GM18858 (cell line): Measurements from ENCODE around the gene ASH1L.
"Not testable (repeated sequence)": the region's sequence is repeated elsewhere in the genome, so short reads cannot be mapped to it uniquely, and the experiment has no call there.

Source experiments
- ATAC-seq: cut with Tn5 transposase; IDR thresholded peaks from one replicate; pipeline ENCODE4 v1.9.1; 2021; ENCODE audit not compliant: unreplicated experiment

The ASH1L gene

GRCh38 chr1:155563377-155564022 is 897 bp upstream of the ASH1L start:
- ATAC-seq, result peak; percentile 8

DNA sequence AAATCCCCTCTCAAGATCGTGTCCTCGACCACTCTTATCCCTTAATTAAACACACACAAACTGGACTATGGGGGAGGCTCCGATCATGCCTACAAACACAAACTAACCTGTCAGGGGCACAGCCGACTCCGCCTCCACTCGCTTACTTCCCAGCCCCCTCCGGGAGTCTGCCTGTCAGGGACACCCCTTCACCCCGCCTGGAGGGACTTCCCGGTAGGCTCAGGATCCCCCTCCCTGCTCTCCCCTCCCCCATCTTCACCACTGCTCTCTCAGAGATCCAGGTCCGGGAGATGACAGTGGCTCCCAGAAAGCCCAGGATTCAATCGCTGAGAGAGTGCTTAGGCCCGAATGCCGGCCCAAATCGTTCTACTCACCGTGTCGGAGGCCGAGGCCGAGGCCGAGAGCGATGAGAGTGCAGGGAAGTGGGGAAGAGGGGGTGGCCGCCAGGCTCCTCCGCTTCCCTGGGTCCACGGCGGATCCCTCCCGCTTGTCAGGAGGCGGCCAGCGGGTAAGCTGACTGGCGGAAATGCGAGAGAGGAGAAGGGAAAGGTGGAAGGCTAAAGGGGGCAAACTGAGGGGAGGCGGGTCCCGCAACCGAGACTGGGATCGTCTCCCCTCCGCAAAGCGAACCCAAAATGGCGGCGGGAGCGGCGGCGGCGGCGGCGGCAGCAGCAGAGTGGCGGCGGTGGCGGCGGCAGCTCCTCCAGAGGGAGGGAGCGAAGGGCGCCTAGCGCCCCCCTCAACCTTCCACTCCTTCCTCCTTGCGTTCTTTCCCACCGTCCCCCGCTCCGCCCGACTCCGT is 623 bp downstream of the ASH1L start:
- not testable (repeated sequence) for ATAC-seq

- ATAC-seq, result no peak
Observed at GRCh38 chr1:155555915-155556314, 6.7 kb downstream of the ASH1L start.

DNA sequence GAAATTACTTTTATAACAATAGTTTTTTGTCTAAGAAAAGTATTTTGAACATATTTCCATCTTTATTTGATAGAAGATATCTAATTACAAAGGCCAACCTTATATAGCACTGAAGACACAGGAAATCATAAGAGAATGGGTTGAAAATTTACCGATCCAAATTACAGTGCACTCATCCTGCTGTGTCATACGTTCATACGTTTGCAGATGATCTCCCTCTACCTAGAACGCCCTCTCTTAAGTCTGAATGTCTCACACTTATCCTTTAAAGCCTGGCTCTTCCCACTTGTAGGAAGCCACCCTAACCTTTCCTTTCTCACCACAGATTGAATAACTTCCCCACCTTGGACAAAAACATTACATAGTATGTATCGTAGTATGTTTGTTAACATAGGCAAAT is 9.3 kb downstream of the ASH1L start:
- ATAC-seq, result no peak

DNA sequence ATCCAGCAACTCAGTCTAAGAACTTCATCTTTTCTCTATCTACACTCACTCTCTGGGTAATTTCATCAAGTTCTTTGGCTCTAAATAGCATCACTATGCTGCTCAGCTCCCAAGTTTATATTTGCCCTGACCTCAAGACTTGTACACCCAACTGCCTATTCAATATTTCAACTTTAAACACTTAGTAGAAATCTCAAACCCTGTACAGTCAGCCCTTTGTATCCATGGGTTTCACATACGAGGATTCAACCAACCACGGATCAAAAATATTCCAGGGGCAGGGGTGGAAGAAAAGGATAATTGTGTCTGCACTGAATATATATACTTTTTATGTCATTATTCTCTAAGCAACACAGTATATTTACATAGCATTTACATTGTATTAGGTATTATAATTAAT is 13.9 kb downstream of the ASH1L start:
- ATAC-seq, result no peak

DNA sequence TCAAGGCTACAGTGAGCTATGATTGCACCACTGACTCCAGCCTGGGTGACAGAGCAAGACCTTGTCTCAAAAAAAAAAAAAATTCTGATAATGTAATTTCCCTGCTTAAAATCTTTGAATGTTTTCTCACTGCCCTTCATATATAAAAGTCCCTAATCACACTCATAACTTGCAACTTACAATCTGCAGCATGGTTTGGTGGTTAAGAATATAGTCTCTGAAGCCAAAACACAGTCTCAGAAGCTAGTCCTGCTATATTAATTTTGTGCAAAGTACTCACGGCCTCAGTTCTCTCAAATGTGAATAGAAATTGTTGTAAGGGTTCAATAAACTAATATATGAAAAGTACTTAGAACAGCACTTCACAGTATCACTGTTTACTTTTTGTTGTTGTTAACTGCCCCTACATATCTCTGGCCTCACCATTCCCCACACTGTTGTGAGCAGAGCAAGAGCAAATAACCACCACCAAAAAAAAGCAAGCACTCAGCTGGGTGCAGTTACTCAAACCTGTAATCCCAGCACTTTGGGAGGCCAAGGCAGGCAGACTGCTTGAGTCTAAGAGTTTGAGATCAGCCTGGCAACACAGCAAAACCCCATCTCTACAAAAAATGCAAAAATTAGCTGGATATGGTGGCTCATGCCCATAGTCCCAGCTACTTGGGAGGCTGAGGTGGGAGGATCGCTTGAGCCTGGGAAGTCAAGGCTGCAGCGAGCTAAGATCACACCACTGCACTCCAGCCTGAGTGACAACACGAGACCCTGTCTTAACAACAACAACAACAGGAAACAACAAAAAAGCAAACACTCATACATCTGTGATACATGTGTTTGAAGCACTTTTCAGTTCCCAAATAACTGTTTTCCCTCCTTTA is 22.4 kb downstream of the ASH1L start:
- no peak for ATAC-seq

DNA sequence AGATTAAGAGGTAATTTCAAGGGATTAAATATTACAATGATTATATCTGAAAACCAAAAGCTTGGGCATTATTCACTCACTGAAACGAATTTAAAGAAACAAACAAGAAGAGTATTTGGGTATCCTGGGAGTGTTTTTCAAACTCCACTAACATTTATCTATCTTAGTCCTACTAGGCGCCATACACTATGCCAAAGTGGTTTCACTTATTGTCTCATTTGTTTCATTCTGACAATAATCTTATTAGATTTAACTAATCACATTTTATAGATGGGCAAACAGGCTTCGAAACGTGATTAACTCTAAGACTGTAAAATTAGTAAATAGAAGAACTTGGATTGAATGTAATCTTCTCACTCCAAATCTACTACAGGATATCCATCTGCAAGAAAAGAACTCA is 25.4 kb downstream of the ASH1L start:
- no peak for ATAC-seq

DNA sequence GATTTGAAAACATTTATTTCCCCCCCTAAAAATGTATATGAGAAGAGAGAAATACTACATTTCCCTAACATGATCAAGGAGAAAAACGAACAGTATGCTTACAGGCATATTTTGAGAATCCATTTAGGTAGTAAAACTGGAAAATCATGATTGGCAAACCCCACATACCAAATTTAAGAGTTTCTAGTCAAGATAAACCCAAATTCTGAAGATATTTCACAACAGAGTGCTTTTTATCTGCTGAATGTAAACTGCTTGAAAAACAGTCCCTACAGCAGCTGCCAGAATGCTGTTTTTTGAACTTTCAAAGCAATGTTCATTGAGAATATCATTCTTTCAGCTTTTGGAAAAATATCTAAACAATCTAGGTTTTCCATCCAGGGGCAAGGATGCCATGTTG is 31.0 kb downstream of the ASH1L start:
- no peak for ATAC-seq

- ATAC-seq, result no peak
Observed at GRCh38 chr1:155529929-155530328, 32.7 kb downstream of the ASH1L start.

- ATAC-seq, result no peak
Observed at GRCh38 chr1:155529109-155529508, 33.5 kb downstream of the ASH1L start.

GRCh38 chr1:155527677-155528076 is 34.9 kb downstream of the ASH1L start:
- ATAC-seq, result no peak

DNA sequence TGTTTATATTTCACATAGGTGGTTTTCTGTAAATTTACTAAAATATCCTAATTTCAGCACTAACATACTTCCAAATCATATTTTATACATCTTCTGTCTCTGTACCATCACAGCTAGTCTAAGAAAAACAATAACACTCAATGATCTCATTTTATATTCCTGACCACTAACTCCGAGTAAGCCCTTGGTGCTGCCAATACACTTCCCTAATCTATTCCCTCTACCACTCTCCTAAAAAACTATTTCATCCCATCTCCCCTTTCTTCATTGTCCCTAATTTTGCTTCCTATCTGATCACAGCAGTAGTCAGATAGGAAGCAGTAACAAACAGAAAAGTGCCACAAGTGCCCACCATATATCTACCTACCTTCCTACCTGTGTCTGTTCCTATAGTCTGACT is 36.2 kb downstream of the ASH1L start:
- no peak for ATAC-seq

GRCh38 chr1:155522069-155522468 is 40.5 kb downstream of the ASH1L start:
- ATAC-seq, result no peak

DNA sequence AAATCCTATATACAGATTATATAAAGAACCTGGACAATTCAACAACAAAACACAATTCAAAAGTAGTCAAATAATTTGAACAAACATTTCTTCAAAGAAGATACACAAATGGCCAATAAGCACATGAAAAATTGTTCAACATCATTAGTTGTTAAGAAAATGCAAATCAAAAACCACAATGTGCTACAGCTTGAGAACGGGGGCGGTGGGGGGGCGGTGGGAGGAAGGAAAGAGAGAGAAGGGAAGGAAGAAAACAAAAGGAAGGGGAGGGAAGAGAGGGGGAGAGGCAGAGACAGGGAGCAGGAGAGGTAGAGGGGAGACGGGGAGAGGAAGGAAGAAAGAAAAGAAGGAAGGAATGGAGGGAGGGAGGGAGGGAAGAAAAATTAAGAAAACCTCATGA is 44.1 kb downstream of the ASH1L start:
- no peak for ATAC-seq

DNA sequence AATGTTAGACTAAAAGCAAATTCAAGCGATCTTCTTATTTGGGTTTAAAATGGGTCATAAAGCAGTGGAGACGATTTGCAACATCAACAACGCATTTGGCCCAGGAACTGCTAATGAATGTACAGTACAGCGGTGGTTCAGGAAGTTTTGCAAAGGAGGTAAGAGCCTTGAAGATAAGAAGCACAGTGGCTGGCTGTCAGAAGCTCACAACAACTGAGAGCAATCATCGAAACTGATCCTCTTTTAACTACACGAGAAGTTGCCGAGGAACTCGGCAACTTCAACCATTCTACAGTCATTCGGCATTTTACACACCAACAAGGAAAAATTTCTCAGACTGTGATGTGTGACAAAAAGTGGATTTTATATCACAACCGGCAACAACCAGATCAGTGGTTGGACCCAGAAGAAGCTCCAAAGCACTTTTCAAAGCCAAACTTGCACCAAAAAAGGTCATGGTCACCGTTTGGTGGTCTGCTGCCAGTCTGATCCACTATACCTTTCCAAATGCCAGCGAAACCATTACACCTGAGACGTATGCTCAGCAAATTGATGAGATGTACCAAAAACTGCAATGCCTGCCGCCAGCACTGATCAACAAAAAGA is 47.9 kb downstream of the ASH1L start:
- ATAC-seq, result no peak

- no peak for ATAC-seq
Observed at GRCh38 chr1:155513300-155513916, 49.2 kb downstream of the ASH1L start.

GRCh38 chr1:155511385-155511784 is 51.2 kb downstream of the ASH1L start:
- not testable (repeated sequence) for ATAC-seq

DNA sequence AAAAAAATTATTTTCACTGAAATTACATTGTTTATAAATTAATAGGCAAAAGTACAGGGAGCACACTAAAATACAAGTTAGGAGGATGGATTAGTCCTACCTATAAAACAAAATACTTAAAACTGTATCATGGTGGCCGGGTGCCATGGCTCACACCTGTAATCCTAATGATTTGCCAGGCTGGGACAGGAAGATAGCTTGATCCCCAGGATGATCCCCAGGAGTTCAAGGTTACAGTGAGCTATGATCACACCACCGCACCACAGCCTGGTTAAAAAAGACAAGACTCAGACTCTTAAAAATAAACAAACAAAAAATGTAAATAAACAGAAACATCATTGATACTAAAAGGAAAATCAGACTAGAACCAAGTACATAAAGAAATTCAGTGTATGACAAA is 53.5 kb downstream of the ASH1L start:
- no peak for ATAC-seq

- no peak for ATAC-seq
Observed at GRCh38 chr1:155507945-155508344, 54.7 kb downstream of the ASH1L start.

DNA sequence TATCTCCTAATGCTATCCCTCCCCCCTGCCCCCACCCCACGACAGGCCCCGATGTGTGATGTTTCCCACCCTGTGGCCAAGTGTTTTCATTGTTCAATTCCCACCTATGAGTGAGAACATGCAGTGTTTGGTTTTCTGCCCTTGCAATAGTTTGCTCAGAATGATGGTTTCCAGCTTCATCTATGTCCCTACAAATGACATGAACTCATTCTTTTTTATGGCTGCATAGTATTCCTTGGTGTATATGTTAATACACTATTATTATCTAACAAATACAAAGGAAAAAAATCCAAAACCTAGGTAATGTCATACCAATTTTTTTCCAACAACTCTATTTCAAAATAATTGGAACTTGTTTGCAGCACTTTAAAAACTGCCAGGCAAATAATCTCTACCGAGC is 56.6 kb downstream of the ASH1L start:
- ATAC-seq, result not testable (repeated sequence)

DNA sequence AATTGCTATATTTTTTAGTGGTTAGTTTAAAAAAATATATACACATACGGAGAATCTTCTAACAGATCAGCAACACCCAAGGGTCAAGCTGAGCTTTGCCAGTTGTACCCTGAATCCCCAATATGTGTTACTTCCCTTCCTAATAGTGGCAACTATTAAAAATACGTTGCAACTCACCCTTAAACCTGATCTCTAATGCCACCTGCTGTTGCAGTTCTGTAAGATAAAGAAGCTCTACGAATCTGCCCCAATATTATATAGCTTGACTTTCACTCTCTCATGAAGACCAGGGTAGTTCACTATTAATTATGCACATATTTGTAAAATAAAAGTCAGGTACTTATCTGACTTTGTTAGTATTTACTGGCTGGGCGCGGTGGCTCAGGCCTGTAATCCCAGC is 58.4 kb downstream of the ASH1L start:
- ATAC-seq, result no peak
